A549 (cell line): ENCODE results near the gene CTNNA3.

Experiments
- EP300 ChIP-seq, 2 experiments: fragments of >200 bp; sonication (Bioruptor Twin); formaldehyde crosslinking; IDR thresholded peaks; 2 replicates in 1 of 2; 3 replicates in 1 of 2; pipeline ENCODE4 v1.6.1; 2016 to 2017
- GATA3 ChIP-seq: IDR thresholded peaks from 2 replicates; pipeline ENCODE4 v1.6.1; 2012; ENCODE audit warnings: borderline replicate concordance
- POLR2A ChIP-seq: IDR thresholded peaks from 2 replicates; pipeline ENCODE4 v1.6.1; 2012; ENCODE audit warnings: mild to moderate bottlenecking, low read length
- RAD21 ChIP-seq, 2 experiments: fragments of >200 bp in 1 of 2; sonication (Bioruptor Twin) in 1 of 2; formaldehyde crosslinking in 1 of 2; IDR thresholded peaks in 1 of 2; conservative IDR thresholded peaks in 1 of 2; 2 replicates in 1 of 2; 3 replicates in 1 of 2; pipeline ENCODE4 v1.6.1; 2012 to 2018; ENCODE audit warnings: inconsistent platforms in 1 of 2
- TF ChIP-seq, protein P1 (sequence below): fragments of >200 bp; sonication (Bioruptor Twin); formaldehyde crosslinking; IDR thresholded peaks from 3 replicates; pipeline ENCODE4 v1.5.1; 2016
- TF ChIP-seq, protein P2 (sequence below): fragments of >200 bp; sonication (Bioruptor Twin); formaldehyde crosslinking; IDR thresholded peaks from 3 replicates; pipeline ENCODE4 v1.6.1; 2016

- no peak for TF ChIP-seq EP300 (IDR thresholded peaks at IDR 0.05)
- TF ChIP-seq, protein P1, sequence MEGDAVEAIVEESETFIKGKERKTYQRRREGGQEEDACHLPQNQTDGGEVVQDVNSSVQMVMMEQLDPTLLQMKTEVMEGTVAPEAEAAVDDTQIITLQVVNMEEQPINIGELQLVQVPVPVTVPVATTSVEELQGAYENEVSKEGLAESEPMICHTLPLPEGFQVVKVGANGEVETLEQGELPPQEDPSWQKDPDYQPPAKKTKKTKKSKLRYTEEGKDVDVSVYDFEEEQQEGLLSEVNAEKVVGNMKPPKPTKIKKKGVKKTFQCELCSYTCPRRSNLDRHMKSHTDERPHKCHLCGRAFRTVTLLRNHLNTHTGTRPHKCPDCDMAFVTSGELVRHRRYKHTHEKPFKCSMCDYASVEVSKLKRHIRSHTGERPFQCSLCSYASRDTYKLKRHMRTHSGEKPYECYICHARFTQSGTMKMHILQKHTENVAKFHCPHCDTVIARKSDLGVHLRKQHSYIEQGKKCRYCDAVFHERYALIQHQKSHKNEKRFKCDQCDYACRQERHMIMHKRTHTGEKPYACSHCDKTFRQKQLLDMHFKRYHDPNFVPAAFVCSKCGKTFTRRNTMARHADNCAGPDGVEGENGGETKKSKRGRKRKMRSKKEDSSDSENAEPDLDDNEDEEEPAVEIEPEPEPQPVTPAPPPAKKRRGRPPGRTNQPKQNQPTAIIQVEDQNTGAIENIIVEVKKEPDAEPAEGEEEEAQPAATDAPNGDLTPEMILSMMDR: no peak
- TF ChIP-seq GATA3: no peak
- TF ChIP-seq POLR2A: no peak
- TF ChIP-seq, protein P2, sequence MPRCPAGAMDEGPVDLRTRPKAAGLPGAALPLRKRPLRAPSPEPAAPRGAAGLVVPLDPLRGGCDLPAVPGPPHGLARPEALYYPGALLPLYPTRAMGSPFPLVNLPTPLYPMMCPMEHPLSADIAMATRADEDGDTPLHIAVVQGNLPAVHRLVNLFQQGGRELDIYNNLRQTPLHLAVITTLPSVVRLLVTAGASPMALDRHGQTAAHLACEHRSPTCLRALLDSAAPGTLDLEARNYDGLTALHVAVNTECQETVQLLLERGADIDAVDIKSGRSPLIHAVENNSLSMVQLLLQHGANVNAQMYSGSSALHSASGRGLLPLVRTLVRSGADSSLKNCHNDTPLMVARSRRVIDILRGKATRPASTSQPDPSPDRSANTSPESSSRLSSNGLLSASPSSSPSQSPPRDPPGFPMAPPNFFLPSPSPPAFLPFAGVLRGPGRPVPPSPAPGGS: no peak
- no peak for TF ChIP-seq RAD21 (conservative IDR thresholded peaks at IDR 0.05 in 1 of 2, IDR thresholded peaks at IDR 0.05 in 1 of 2)
These were observed 243.1 kb downstream of the CTNNA3 start for GRCh38 chr10:67452892-67453291.
